HepG2 (cell line): Measurements from ENCODE around the gene CCDC148. TPM values are rescaled to one million over a fixed set of nuclear protein-coding genes. Genes with fewer than 3 reads are reported as not detected.

ENCODE experiments used
- ATAC-seq: fragments of 200-7000 bp; cut with Tn5 transposase; 3 replicates; pipeline ENCODE4 v1.9.1; 2020; ENCODE audit warnings: mild to moderate bottlenecking, moderate library complexity
- BruUV-seq: library from RNA; stranded (reverse); fragments of 400-500 nt; replicated peaks from 2 replicates; lab custom pipeline; 2021; lab: Mats Ljungman, UMichigan
- CTCF ChIA-PET: fragments of 300-600 bp; formaldehyde crosslinking; extraction: SDS; loops from one replicate; lab custom pipeline; 2021; ENCODE audit warnings: low total read pairs, inconsistent platforms, low intra/inter-chr PET ratio; lab: Yijun Ruan, JAX
- POLR2A ChIA-PET: fragments of 350-600 bp; sonication (Branson Sonifier 250); formaldehyde crosslinking; loops from one replicate; lab custom pipeline; 2020; ENCODE audit warnings: antibody characterized with exemption, inconsistent platforms; lab: Yijun Ruan, JAX
- DNase-seq: peaks from one replicate; pipeline ENCODE4 v3.0.0-alpha.2; 2015; ENCODE audit warnings: low spot score
- FAIRE-seq: peaks from 3 replicates; lab custom pipeline; 2011; peaks lifted over from hg19 to GRCh38; lab: Jason Lieb, UNC
- H2AFZ ChIP-seq: one replicate; pipeline ENCODE4 v1.6.1; 2011; ENCODE audit warnings: low read length, inconsistent platforms
- H3K27ac ChIP-seq: fragments of 300-600 bp; 3 replicates; pipeline ENCODE4 v1.8.0; 2011; ENCODE audit warnings: mixed run types, mild to moderate bottlenecking, mixed read lengths, low read length, inconsistent platforms; ENCODE audit not compliant: insufficient read depth; ENCODE audit errors: extremely low read length
- H3K27me3 ChIP-seq, 2 experiments: fragments of 200-600 bp in 1 of 2; 2 replicates in 1 of 2; 3 replicates in 1 of 2; pipeline versions ENCODE4 v1.6.0 to v1.8.0; 2011; ENCODE audit warnings: low read length in 2 of 2, mild to moderate bottlenecking in 2 of 2, moderate library complexity in 2 of 2, inconsistent platforms in 1 of 2; ENCODE audit not compliant: insufficient read depth in 2 of 2, control insufficient read depth in 1 of 2
- H3K36me3 ChIP-seq, 2 experiments: fragments of 200-600 bp in 1 of 2; replicated peaks in 1 of 2; 2 replicates in 1 of 2; 3 replicates in 1 of 2; pipeline versions ENCODE4 v1.5.1 to v1.8.0; 2011; ENCODE audit warnings: low read length in 2 of 2, inconsistent platforms in 1 of 2; ENCODE audit not compliant: insufficient read depth in 2 of 2, control insufficient read depth in 1 of 2
- H3K4me1 ChIP-seq: 2 replicates; pipeline ENCODE4 v1.5.1; 2012; ENCODE audit warnings: low read length, inconsistent platforms; ENCODE audit not compliant: insufficient read depth
- H3K4me2 ChIP-seq: 2 replicates; pipeline ENCODE4 v1.6.0; 2011; ENCODE audit warnings: low read depth, low read length, inconsistent platforms
- H3K4me3 ChIP-seq, 3 experiments: fragments of 200-600 bp in 1 of 3; sonication (generic), shearing (Covaris generic) in 1 of 3; replicated peaks in 1 of 3; 2 replicates each; pipeline ENCODE4 v1.5.1; 2011 to 2016; ENCODE audit warnings: low read length in 3 of 3, inconsistent platforms in 2 of 3, low read depth in 2 of 3, mild to moderate bottlenecking in 2 of 3, control low read depth in 1 of 3, mixed read lengths in 1 of 3; ENCODE audit not compliant: insufficient read depth in 1 of 3
- H3K79me2 ChIP-seq: one replicate; pipeline ENCODE4 v1.6.1; 2011; ENCODE audit warnings: low read length, inconsistent platforms; ENCODE audit not compliant: insufficient read depth
- H3K9ac ChIP-seq: 2 replicates; pipeline ENCODE4 v1.6.0; 2011; ENCODE audit warnings: mild to moderate bottlenecking, low read depth, low read length, inconsistent platforms; ENCODE audit not compliant: insufficient read depth
- H3K9me3 ChIP-seq: 2 replicates; pipeline ENCODE4 v1.5.1; 2012; ENCODE audit warnings: mild to moderate bottlenecking, low read length
- H4K20me1 ChIP-seq: 2 replicates; pipeline ENCODE4 v1.6.0; 2011; ENCODE audit warnings: inconsistent platforms, mild to moderate bottlenecking, low read length, moderate library complexity; ENCODE audit not compliant: insufficient read depth
- ARNT2 ChIP-seq: sonication (generic); formaldehyde crosslinking; IDR thresholded peaks from 2 replicates; pipeline ENCODE4 v1.8.0; 2022; ENCODE audit warnings: mild to moderate bottlenecking, low read depth, missing genetic modification reagents, moderate library complexity
- ATF7-NPFF ChIP-seq: sonication (generic); formaldehyde crosslinking; IDR thresholded peaks from 2 replicates; pipeline ENCODE4 v1.8.1; 2023; ENCODE audit warnings: mild to moderate bottlenecking, low read depth, missing genetic modification reagents, moderate library complexity
- CC2D1A ChIP-seq: sonication (generic); formaldehyde crosslinking; IDR thresholded peaks from 2 replicates; pipeline ENCODE4 v1.8.1; 2023; ENCODE audit warnings: mild to moderate bottlenecking, missing genetic modification reagents
- CEBPB ChIP-seq: IDR thresholded peaks from 2 replicates; pipeline ENCODE4 v1.6.1; 2011; ENCODE audit warnings: low read depth, low read length, improper control_type of control experiment, borderline replicate concordance
- ESRRA ChIP-seq: sonication (generic); formaldehyde crosslinking; IDR thresholded peaks from 2 replicates; pipeline ENCODE4 v1.5.1; 2020; ENCODE audit warnings: mild to moderate bottlenecking, low read depth, missing genetic modification reagents
- FOXP1 ChIP-seq, 2 experiments: fragments of 450-650 bp in 1 of 2; IDR thresholded peaks; 2 replicates each; pipeline ENCODE4 v1.6.1; 2017 to 2018; ENCODE audit warnings: antibody characterized with exemption in 1 of 2
- PPARG ChIP-seq: conservative IDR thresholded peaks from 2 replicates; pipeline ENCODE4 v1.6.1; 2016; ENCODE audit warnings: missing biosample characterization, missing genetic modification reagents
- TFAP4 ChIP-seq: sonication (generic); IDR thresholded peaks from 2 replicates; pipeline ENCODE4 v1.6.1; 2016; ENCODE audit warnings: low read depth, borderline replicate concordance
- ZBTB1 ChIP-seq: sonication (generic); formaldehyde crosslinking; IDR thresholded peaks from 2 replicates; pipeline ENCODE4 v1.4.0; 2020; ENCODE audit warnings: missing genetic modification reagents, borderline replicate concordance
- ZFYVE20 ChIP-seq: sonication (generic); formaldehyde crosslinking; IDR thresholded peaks from 2 replicates; pipeline ENCODE4 v1.8.0; 2023; ENCODE audit warnings: low read depth, mild to moderate bottlenecking, moderate library complexity, missing genetic modification reagents, borderline replicate concordance
- ZNF333 ChIP-seq: sonication (generic); formaldehyde crosslinking; IDR thresholded peaks from 2 replicates; pipeline ENCODE4 v1.4.0; 2020; ENCODE audit warnings: mild to moderate bottlenecking, missing genetic modification reagents, borderline replicate concordance
- ZNF468 ChIP-seq: sonication (generic); formaldehyde crosslinking; IDR thresholded peaks from 2 replicates; pipeline ENCODE4 v1.8.0; 2022; ENCODE audit warnings: mild to moderate bottlenecking, moderate library complexity, missing genetic modification reagents
- ZNF781 ChIP-seq: sonication (generic); formaldehyde crosslinking; IDR thresholded peaks from 2 replicates; pipeline ENCODE4 v1.5.1; 2020; ENCODE audit warnings: borderline replicate concordance, mild to moderate bottlenecking, missing genetic modification reagents; ENCODE audit errors: not compliant biosample characterization
- whole genome bisulfite sequencing: methylation state at CpG from one replicate; pipeline ENCODE4 v1.1.6; 2017; ENCODE audit warnings: low lambda C conversion rate; 5-methylcytosine and 5-hydroxymethylcytosine counted together
- in situ Hi-C: cut with HindIII; loops from 2 replicates; pipeline ENCODE4 v1.10.0; 2017; ENCODE audit warnings: low pct_unique_long_range_greater_than_20kb; ENCODE audit not compliant: extremely low pct_ligation_motif_present
- intact Hi-C: fragments of 100-400 bp; cut with micrococcal nuclease; formaldehyde crosslinking; loops from one replicate; pipeline ENCODE4 v1.10.0; 2022; ENCODE audit not compliant: unreplicated experiment
- polyA plus RNA-seq, 8 experiments: library from polyadenylated mRNA; depleted of rRNA in 3 of 8; stranded (reverse) in 7 of 8; unstranded in 1 of 8; fragments of >200 nt; fragmentation: Illumina TruSeq in 4 of 8; extraction: Trizol in 4 of 8; gene quantifications; 2 replicates each; pipeline versions ENCODE4 v1.2.1 to v1.2.3, GENCODE V29; 2011 to 2016; ENCODE audit warnings: low read depth in 4 of 8, missing spikeins in 1 of 8, mixed read lengths in 1 of 8; ENCODE audit not compliant: insufficient read depth in 1 of 8
- total RNA-seq, 5 experiments: library from RNA; depleted of rRNA; stranded (reverse); fragments of >200 nt; fragmentation: Illumina TruSeq; extraction: Trizol; gene quantifications; 2 replicates each; pipeline ENCODE4 v1.2.3, GENCODE V29; 2016; ENCODE audit warnings: low read depth in 1 of 5
- TF ChIP-seq, protein P1 (sequence below): sonication (generic); formaldehyde crosslinking; IDR thresholded peaks from 2 replicates; pipeline ENCODE4 v1.4.0; 2020; ENCODE audit warnings: missing genetic modification reagents, mild to moderate bottlenecking, borderline replicate concordance
- TF ChIP-seq, protein P2 (sequence below): sonication (generic); formaldehyde crosslinking; IDR thresholded peaks from 2 replicates; pipeline ENCODE4 v1.8.0; 2022; ENCODE audit warnings: missing genetic modification reagents, low read depth, mild to moderate bottlenecking, borderline replicate concordance
- TF ChIP-seq, protein P3 (sequence below): sonication (generic); formaldehyde crosslinking; conservative IDR thresholded peaks from 2 replicates; pipeline ENCODE4 v1.4.0; 2020; ENCODE audit warnings: missing genetic modification reagents

CCDC148 gene
- total and polyA plus RNA-seq, 2 of the 13 experiments (the other 11 are each of a cell fraction or from before 2014, with no cell fraction given), result 0.30 to 0.49 TPM

GRCh38 chr2:158273791-158274190, 182.8 kb downstream of the CCDC148 start:
- Histone ChIP-seq H3K4me1 (no peaks in the 10 kb centered on the region), H3K9ac (no peak overlapping the region), H3K79me2 (no peaks in the 10 kb centered on the region), H2AFZ (no peak overlapping the region), H3K27me3 (peaks cover 1 to 7% of the 10 kb centered on the region in 2 experiments; a peak in 1 of 5 replicates), H3K4me3 (no peak overlapping the region), H3K4me2 (no peak overlapping the region), H3K27ac (no peak overlapping the region), H4K20me1 (no peaks in the 10 kb centered on the region), H3K36me3 (no peaks in the 10 kb centered on the region), H3K9me3 (no peaks in the 10 kb centered on the region)
- no TSS peak for BruUV-seq
- DNase-seq (no peak), FAIRE-seq (no peak), ATAC-seq (no peak)
- CTCF ChIA-PET, result no interaction called here
- intact Hi-C loops, result no loop called here
- no peak for TF ChIP-seq ZNF781 (CRISPR knock-in tag)
- TF ChIP-seq, protein P1, sequence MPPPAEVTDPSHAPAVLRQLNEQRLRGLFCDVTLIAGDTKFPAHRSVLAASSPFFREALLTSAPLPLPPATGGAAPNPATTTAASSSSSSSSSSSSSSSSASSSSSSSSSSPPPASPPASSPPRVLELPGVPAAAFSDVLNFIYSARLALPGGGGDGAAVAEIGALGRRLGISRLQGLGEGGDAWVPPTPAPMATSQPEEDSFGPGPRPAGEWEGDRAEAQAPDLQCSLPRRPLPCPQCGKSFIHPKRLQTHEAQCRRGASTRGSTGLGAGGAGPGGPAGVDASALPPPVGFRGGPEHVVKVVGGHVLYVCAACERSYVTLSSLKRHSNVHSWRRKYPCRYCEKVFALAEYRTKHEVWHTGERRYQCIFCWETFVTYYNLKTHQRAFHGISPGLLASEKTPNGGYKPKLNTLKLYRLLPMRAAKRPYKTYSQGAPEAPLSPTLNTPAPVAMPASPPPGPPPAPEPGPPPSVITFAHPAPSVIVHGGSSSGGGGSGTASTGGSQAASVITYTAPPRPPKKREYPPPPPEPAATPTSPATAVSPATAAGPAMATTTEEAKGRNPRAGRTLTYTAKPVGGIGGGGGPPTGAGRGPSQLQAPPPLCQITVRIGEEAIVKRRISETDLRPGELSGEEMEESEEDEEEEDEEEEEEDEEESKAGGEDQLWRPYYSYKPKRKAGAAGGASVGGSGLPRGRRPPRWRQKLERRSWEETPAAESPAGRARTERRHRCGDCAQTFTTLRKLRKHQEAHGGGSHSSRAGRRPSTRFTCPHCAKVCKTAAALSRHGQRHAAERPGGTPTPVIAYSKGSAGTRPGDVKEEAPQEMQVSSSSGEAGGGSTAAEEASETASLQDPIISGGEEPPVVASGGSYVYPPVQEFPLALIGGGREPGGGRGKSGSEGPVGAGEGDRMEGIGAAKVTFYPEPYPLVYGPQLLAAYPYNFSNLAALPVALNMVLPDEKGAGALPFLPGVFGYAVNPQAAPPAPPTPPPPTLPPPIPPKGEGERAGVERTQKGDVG (CRISPR knock-in tag), result no peak
- no peak for TF ChIP-seq ATF7-NPFF (CRISPR knock-in tag)
- no peak for TF ChIP-seq TFAP4
- no peak for TF ChIP-seq ESRRA (CRISPR knock-in tag)
- no peak for TF ChIP-seq CC2D1A (CRISPR knock-in tag)
- TF ChIP-seq CEBPB, result no peak
- no peak for TF ChIP-seq ZNF333 (CRISPR knock-in tag)
- TF ChIP-seq ZNF468 (CRISPR knock-in tag), result no peak
- TF ChIP-seq ARNT2 (CRISPR knock-in tag), result no peak
- TF ChIP-seq ZFYVE20 (CRISPR knock-in tag), result no peak
- TF ChIP-seq, protein P2, sequence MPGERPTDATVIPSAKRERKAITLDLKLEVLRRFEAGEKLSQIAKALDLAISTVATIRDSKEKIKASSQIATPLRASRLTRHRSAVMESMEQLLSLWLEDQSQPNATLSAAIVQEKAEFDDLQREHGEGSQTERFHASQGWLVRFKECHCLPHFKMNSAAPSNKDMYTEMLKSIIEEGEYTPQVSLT (CRISPR knock-in tag), result no peak
- TF ChIP-seq ZBTB1 (CRISPR knock-in tag), result no peak
- TF ChIP-seq, protein P3, sequence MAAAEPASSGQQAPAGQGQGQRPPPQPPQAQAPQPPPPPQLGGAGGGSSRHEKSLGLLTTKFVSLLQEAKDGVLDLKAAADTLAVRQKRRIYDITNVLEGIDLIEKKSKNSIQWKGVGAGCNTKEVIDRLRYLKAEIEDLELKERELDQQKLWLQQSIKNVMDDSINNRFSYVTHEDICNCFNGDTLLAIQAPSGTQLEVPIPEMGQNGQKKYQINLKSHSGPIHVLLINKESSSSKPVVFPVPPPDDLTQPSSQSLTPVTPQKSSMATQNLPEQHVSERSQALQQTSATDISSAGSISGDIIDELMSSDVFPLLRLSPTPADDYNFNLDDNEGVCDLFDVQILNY (CRISPR knock-in tag), result no peak
- no peak for TF ChIP-seq PPARG (CRISPR knock-in tag)
- no peak for TF ChIP-seq FOXP1 (IDR thresholded peaks at IDR 0.05)
- no peak for TF ChIP-seq FOXP1 (CRISPR knock-in tag; IDR thresholded peaks at IDR 0.05)
- POLR2A ChIA-PET, result no interaction called here
- in situ Hi-C loops, result no loop called here
- 3% methylated on average over 3 of the region's 3 CpGs for WGBS
